CMK (cell line): ENCODE results near the gene DPYD.

Source experiments
- DNase-seq: peaks from one replicate; pipeline ENCODE4 v3.0.0-alpha.2; 2010; ENCODE audit warnings: low read depth

The DPYD gene

DNA sequence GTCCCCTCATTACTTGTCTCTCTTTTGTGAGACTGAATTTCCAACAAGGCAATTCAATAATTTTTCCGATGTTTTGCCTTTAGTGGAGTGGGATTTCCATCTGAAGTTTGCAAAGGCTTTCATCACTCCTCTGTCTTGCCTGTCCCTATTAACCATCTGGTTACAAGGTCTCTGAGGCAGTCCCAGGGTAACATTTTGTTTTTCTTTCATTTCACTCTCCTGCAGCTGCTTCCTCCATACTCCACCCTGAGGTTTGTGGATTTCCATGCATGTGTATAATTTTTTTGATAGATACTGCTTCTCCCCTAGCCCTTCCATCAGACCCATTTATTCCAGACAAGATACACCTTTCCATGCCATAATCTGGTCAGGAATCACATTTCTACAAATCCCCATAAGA, 832.4 kb downstream of the DPYD start:
- no peak for DNase-seq

GRCh38 chr1:97084546-97084945, 836.3 kb downstream of the DPYD start:
- no peak for DNase-seq

DNA sequence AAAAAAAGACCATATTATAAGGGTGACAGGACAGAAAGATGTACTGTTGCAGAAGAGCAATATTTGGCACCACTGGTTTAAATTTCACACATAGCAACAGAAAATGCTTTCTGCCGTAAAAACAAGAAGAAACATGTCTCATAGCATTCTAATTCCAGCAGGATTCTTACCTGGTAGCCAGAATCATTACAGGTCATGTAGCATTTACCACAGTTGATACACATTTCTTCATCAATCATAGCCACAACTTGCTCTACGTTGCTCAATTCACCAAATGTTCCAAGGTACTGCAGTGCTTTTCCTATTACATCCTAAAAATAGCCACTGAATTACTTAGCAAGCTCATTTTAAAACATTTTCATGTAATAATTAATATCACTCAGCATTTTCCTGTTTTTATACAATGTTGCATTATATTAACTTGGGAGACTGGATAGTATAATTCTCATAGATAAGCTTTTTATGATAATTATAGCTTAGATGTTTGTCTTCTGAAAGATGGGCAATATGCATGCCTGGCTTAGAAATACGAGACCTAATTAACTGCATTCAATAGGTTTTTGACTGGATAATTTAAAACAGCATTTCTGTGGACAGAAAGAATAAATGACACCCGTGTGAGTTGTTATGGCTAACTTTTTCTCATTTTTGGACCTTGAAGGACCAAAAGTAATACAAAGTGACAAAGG, 838.5 kb downstream of the DPYD start:
- no peak for DNase-seq

GRCh38 chr1:97078872-97079271, 842.0 kb downstream of the DPYD start:
- no peak for DNase-seq

- DNase-seq, result no peak
Observed at GRCh38 chr1:97077221-97077620, 843.6 kb downstream of the DPYD start.

- no peak for DNase-seq
Observed at GRCh38 chr1:97074771-97075170, 846.1 kb downstream of the DPYD start.

DNA sequence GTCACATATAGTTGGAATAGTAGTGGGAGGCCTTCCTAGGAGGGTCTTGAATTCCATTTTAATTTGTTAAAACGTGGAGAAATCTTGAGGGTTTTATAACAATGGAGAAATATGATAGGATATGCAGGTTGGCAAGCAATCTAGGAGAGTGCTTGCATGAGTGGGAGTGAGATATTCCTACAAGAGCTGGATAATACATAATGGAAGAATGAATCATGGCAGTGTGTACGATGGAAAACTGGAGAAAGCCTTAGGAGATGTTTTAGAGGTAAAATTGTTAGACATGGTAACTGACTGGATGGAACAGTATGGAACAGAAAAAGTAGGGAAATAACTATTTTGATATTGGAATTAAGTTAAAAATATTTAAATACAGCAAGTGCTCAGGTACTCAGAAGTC, 846.9 kb downstream of the DPYD start:
- DNase-seq, result no peak

DNA sequence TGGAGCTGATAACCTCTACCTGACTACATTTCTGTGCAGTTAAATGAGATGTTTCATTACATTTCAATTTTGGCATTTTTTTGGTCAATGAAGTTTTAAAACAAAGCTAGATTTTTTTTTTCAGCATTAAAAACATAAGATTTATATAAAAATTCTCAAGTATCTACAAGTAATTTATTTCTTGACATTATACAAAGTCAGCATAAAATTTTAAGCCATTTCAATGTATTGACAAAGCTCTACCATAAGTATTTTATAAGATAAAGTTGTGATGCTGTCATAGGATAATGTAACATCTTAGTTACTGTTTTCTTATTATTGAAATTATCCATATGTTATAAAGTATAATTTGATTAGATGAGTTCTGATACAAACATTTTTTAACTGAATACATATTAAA, 847.7 kb downstream of the DPYD start:
- DNase-seq, result no peak

- DNase-seq, result no peak
Observed at GRCh38 chr1:97071173-97071572, 849.7 kb downstream of the DPYD start.

GRCh38 chr1:97070376-97070775, 850.5 kb downstream of the DPYD start:
- no peak for DNase-seq

DNA sequence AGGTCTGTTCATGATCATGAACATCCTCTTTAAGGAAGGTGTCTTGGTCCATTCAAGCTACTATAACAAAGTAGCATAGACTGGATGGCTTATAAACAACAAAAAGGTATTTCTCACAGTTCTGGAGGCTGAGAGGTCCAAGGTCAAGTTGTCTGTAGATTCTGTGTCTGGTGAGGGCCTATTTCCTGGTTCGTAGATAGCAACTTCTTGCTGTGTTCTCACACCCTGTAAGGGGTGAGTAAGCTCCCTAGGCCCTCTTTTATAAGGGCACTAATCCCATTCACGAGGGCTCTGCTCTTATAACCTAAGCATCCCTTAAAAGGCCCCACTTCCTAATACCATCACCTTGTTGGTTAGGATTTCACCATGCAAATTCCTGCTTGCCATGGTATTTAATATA, 851.5 kb downstream of the DPYD start:
- DNase-seq, result no peak

GRCh38 chr1:97066860-97067259, 854.0 kb downstream of the DPYD start:
- no peak for DNase-seq

DNA sequence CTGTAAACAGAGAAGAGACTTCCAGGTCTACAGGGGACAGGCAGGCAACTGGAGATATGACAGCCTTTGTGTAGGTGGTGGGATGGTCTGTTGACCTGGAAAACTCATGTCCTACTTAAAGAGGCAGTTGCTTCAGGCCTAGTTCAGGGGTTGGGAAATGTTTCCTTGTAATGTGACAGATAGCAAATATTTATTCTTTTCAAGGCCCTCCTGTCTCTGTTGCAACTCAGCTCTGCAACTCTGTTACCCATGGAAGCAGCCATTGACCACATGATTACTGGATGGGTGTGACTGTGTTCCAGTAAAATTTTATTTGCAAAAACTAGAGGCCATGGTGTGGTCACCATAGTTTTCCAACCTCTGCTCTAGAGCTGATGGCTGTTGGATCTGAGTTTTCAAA, 857.3 kb downstream of the DPYD start:
- no peak for DNase-seq

DNA sequence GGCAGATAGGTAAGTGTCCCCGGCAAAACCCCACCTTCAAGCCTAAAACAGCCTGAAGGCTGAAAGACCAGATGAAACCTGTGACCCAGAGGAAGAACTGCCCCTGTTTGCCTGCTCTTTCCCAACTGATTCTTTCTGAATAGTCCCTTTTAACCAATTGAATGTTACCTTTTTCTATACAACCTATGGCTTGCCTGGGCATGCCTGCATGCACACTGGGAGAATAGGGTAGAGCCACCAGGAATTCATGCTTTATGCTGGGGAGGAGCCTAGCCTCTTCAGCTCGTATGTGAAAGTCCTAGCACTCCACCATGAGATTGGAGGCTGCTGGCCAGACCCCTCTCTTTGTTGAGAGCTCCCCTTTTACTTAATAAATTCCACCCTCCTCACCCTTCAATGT, 859.2 kb downstream of the DPYD start:
- no peak for DNase-seq

GRCh38 chr1:97056386-97056785, 864.4 kb downstream of the DPYD start:
- DNase-seq, result no peak

GRCh38 chr1:97053268-97053667, 867.6 kb downstream of the DPYD start:
- DNase-seq, result no peak

GRCh38 chr1:97051823-97052222, 869.0 kb downstream of the DPYD start:
- DNase-seq, result no peak

- no peak for DNase-seq
Observed at GRCh38 chr1:97050506-97050905, 870.3 kb downstream of the DPYD start.

GRCh38 chr1:97047421-97047793, 873.4 kb downstream of the DPYD start:
- no peak for DNase-seq

DNA sequence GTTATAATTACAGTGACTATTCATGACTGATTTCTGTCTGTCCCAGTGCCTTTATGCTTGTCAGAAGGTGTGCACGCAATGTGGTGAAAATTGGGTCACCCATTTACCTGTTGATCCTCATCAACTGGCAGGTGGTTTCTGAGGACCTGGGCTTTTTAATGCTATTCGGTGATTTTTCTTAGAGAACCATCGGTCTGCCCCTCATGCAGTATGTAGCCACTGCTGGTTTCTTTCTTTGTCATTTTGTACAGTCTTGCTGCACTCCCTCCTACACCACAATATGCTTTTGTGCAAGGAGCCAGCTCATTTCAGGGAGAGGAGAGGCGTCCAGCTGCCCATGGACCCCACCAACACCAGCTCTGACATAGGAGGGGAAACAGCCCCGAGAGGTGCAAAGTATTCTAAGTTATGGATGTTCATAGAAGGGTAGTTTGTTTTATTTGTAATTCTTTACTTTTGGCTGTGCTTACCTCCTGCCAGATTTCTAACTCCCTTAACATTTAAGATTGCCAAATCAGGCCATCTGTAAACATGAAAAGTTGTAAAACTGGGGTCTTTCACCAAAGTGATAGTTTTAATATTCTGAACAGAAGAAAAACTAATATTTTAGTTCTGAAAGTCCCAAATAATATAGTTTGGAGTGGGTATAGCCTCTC, 873.9 kb downstream of the DPYD start:
- no peak for DNase-seq

GRCh38 chr1:97044159-97044760, 876.6 kb downstream of the DPYD start:
- DNase-seq, result no peak

DNA sequence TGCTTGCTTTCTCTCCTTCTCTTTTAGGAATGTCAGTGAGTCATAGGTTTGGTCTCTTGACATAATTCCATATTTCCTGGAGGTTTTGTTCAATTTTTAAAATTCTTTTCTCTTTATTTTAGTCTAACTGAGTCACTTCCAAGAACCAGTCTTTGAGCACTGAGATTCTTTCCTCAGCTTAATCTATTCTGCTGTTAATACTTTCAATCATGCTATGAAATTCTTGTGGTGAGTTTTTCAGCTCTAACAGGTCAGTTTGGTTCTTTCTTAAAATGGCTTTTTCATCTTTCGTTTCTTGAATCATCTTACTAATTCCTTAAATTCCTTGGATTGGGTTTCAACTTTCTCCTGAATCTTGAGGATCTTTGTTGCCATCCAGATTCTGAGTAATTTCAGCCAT, 878.3 kb downstream of the DPYD start:
- no peak for DNase-seq

DNA sequence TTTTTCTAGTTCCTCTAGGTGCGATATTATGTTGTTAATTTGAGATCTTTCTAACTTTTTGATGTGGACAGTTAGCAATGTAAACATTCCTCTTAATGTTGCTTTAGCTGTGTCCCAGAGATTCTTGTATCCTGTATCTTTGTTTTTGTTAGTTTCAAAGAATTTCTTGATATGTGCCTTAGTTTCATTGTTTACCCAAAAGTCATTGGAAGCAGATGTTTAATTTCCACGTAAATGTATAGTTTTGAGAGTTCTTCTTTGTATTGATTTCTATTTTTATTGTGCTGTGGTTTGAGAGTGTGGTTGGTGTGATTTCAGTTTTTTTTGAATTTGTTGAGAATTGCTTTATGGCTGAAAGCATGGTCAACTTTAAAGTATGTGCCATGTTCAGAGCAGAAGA, 879.8 kb downstream of the DPYD start:
- DNase-seq, result no peak

DNA sequence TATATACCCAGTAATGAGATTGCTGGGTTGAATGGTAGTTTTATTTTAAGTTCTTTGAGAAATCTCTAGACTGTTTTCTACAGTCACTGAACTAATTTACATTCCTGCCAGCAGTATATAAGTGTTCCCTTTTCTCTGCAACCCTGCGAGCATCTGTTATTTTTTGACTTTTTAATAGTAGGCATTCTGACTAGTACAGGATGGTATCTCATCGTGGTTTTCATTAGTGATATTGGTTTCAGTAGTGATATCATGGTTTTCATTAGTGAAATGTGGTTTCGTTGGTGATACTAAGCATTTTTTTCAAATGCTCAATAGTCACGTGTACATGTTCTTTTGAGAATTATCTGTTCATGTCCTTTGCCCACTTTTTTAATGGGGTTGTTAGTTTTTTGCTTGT, 882.4 kb downstream of the DPYD start:
- DNase-seq, result no peak
